ENCODE data around the gene CSNK1A1. TPM values are rescaled to one million over a fixed set of nuclear protein-coding genes. Genes with fewer than 3 reads are reported as not detected.
"Not testable (repeated sequence)": the region's sequence is repeated elsewhere in the genome, so short reads cannot be mapped to it uniquely, and the experiment has no call there.

CSNK1A1 gene
- total RNA-seq, 2 experiments from 2014 or later, result 194 to 203 TPM

- peaks cover 6% of the 10 kb centered on the region for H3K27me3 Mint-ChIP-seq
- no peak overlapping the region for H3K27ac Mint-ChIP-seq
- H3K36me3 Mint-ChIP-seq (ENCODE audit: low read depth), result no peaks in the 10 kb centered on the region
- ChIA-PET CTCF (no interaction called here), POLR2A (no interaction called here)
- H3K9me3 Mint-ChIP-seq, result no peaks in the 10 kb centered on the region
- no peak overlapping the region for H3K4me3 Mint-ChIP-seq
- H3K4me1 Mint-ChIP-seq, result peaks cover 4% of the 10 kb centered on the region
- no peak for DNase-seq
These were observed 95.3 kb downstream of the CSNK1A1 start for GRCh38 chr5:149455889-149456409.

GRCh38 chr5:149453618-149454415 is 97.4 kb downstream of the CSNK1A1 start:
- Mint-ChIP-seq H3K36me3 (ENCODE audit: low read depth) (no peaks in the 10 kb centered on the region), H3K27me3 (peaks cover 2% of the 10 kb centered on the region), H3K27ac (no peak overlapping the region), H3K4me1 (peaks cover 5% of the 10 kb centered on the region), H3K4me3 (no peak overlapping the region), H3K9me3 (no peaks in the 10 kb centered on the region)
- ChIA-PET POLR2A (interaction anchor here (1.2 kb wide), 1 partner anchor 9 kb away, joined by 3 read pairs; no protein-coding TSS in a partner anchor), CTCF (interaction anchor here (1.3 kb wide), 1 partner anchor 9 kb away, joined by 3 read pairs; no protein-coding TSS in a partner anchor)
- no peak for DNase-seq

- no peak for DNase-seq
- no peak overlapping the region for H3K27ac Mint-ChIP-seq
- no peak overlapping the region for H3K4me3 Mint-ChIP-seq
- peaks cover 2% of the 10 kb centered on the region for H3K27me3 Mint-ChIP-seq
- H3K36me3 Mint-ChIP-seq (ENCODE audit: low read depth), result no peaks in the 10 kb centered on the region
- peaks cover 5% of the 10 kb centered on the region for H3K4me1 Mint-ChIP-seq
- POLR2A ChIA-PET, result interaction anchor here (1.2 kb wide), 1 partner anchor 10 kb away, joined by 3 read pairs; no protein-coding TSS in a partner anchor
- CTCF ChIA-PET, result interaction anchor here (1.1 to 1.7 kb wide), 4 partner anchors 11 to 112 kb away, joined by 4 to 6 read pairs (median 5); no protein-coding TSS in a partner anchor
- H3K9me3 Mint-ChIP-seq, result no peaks in the 10 kb centered on the region
These were observed 98.3 kb downstream of the CSNK1A1 start for GRCh38 chr5:149452665-149453617.

- Mint-ChIP-seq H3K4me1 (peaks cover 5% of the 10 kb centered on the region), H3K27ac (no peak overlapping the region), H3K27me3 (peaks cover 2% of the 10 kb centered on the region), H3K9me3 (no peaks in the 10 kb centered on the region), H3K36me3 (ENCODE audit: low read depth) (no peaks in the 10 kb centered on the region), H3K4me3 (no peak overlapping the region)
- CTCF ChIA-PET, result interaction anchor here (1.1 to 1.7 kb wide), 6 partner anchors 10 to 113 kb away, joined by 3 to 6 read pairs (median 4); no protein-coding TSS in a partner anchor
- no peak for DNase-seq
- POLR2A ChIA-PET, result no interaction called here
These were observed 99.1 kb downstream of the CSNK1A1 start for GRCh38 chr5:149452007-149452664.

- DNase-seq, result no peak
- Mint-ChIP-seq H3K4me1 (peaks cover 5% of the 10 kb centered on the region), H3K36me3 (ENCODE audit: low read depth) (no peaks in the 10 kb centered on the region), H3K4me3 (no peak overlapping the region), H3K27ac (no peak overlapping the region), H3K9me3 (no peaks in the 10 kb centered on the region), H3K27me3 (no peaks in the 10 kb centered on the region)
- ChIA-PET POLR2A (no interaction called here), CTCF (no interaction called here)
These were observed 101.0 kb downstream of the CSNK1A1 start for GRCh38 chr5:149450199-149450598.

GRCh38 chr5:149448831-149449714 is 102.2 kb downstream of the CSNK1A1 start:
- POLR2A ChIA-PET, result interaction anchor here (0.7 kb wide), 1 partner anchor 103 kb away, joined by 3 read pairs; the partner anchor contains the start of gene CSNK1A1
- DNase-seq, result no peak
- no peaks in the 10 kb centered on the region for H3K9me3 Mint-ChIP-seq
- no peak overlapping the region for H3K27ac Mint-ChIP-seq
- H3K36me3 Mint-ChIP-seq (ENCODE audit: low read depth), result no peaks in the 10 kb centered on the region
- no peak overlapping the region for H3K4me3 Mint-ChIP-seq
- peaks cover 5% of the 10 kb centered on the region for H3K4me1 Mint-ChIP-seq
- CTCF ChIA-PET, result interaction anchor here (0.6 to 1.8 kb wide), 3 partner anchors 10 to 86 kb away, joined by 3 to 7 read pairs (median 3); no protein-coding TSS in a partner anchor
- no peaks in the 10 kb centered on the region for H3K27me3 Mint-ChIP-seq

- no peak for DNase-seq
- no peaks in the 10 kb centered on the region for H3K27me3 Mint-ChIP-seq
- H3K4me1 Mint-ChIP-seq, result peaks cover 5% of the 10 kb centered on the region
- no peak overlapping the region for H3K27ac Mint-ChIP-seq
- no peaks in the 10 kb centered on the region for H3K36me3 Mint-ChIP-seq (ENCODE audit: low read depth)
- H3K9me3 Mint-ChIP-seq, result no peaks in the 10 kb centered on the region
- POLR2A ChIA-PET, result interaction anchor here (0.7 kb wide), 1 partner anchor 103 kb away, joined by 3 read pairs; the partner anchor contains the start of gene CSNK1A1
- H3K4me3 Mint-ChIP-seq, result no peak overlapping the region
- CTCF ChIA-PET, result interaction anchor here (0.6 to 1.8 kb wide), 4 partner anchors 9 to 87 kb away, joined by 3 to 7 read pairs (median 4); no protein-coding TSS in a partner anchor
These were observed 102.8 kb downstream of the CSNK1A1 start for GRCh38 chr5:149448431-149448830.

- no peak overlapping the region for H3K27ac Mint-ChIP-seq
- H3K4me1 Mint-ChIP-seq, result peaks cover 8% of the 10 kb centered on the region
- DNase-seq, result no peak
- POLR2A ChIA-PET, result interaction anchor here (0.7 kb wide), 1 partner anchor 104 kb away, joined by 3 read pairs; the partner anchor contains the start of gene CSNK1A1
- CTCF ChIA-PET, result interaction anchor here (1.1 to 3.2 kb wide), 5 partner anchors 8 to 117 kb away, joined by 3 to 16 read pairs (median 5); no protein-coding TSS in a partner anchor
- no peaks in the 10 kb centered on the region for H3K9me3 Mint-ChIP-seq
- H3K27me3 Mint-ChIP-seq, result no peaks in the 10 kb centered on the region
- no peak overlapping the region for H3K4me3 Mint-ChIP-seq
- no peaks in the 10 kb centered on the region for H3K36me3 Mint-ChIP-seq (ENCODE audit: low read depth)
These were observed 103.6 kb downstream of the CSNK1A1 start for GRCh38 chr5:149447373-149448367.

GRCh38 chr5:149446794-149447193 is 104.4 kb downstream of the CSNK1A1 start:
- H3K4me1 Mint-ChIP-seq; H3K27ac Mint-ChIP-seq; H3K4me3 Mint-ChIP-seq; DNase-seq; POLR2A ChIA-PET; H3K9me3 Mint-ChIP-seq; H3K27me3 Mint-ChIP-seq; H3K36me3 Mint-ChIP-seq (ENCODE audit: low read depth): not testable (repeated sequence)
- CTCF ChIA-PET, result interaction anchor here (1.0 to 3.2 kb wide), 6 partner anchors 13 to 171 kb away, joined by 3 to 16 read pairs (median 4); no protein-coding TSS in a partner anchor

- H3K4me1 Mint-ChIP-seq, result peaks cover 6% of the 10 kb centered on the region
- H3K9me3 Mint-ChIP-seq, result no peaks in the 10 kb centered on the region
- no peaks in the 10 kb centered on the region for H3K36me3 Mint-ChIP-seq (ENCODE audit: low read depth)
- ChIA-PET CTCF (interaction anchor here (0.7 to 3.2 kb wide), 10 partner anchors 10 to 172 kb away, joined by 3 to 16 read pairs (median 4); no protein-coding TSS in a partner anchor), POLR2A (interaction anchor here (1.0 kb wide), 1 partner anchor 106 kb away, joined by 3 read pairs; no protein-coding TSS in a partner anchor)
- H3K27me3 Mint-ChIP-seq, result no peaks in the 10 kb centered on the region
- no peak overlapping the region for H3K27ac Mint-ChIP-seq
- H3K4me3 Mint-ChIP-seq, result no peak overlapping the region
- no peak for DNase-seq
These were observed 105.4 kb downstream of the CSNK1A1 start for GRCh38 chr5:149445739-149446369.
